Smooth muscle cell (in vitro differentiated cells): ENCODE measurements around the gene SIPA1L3. TPM values are rescaled to one million over a fixed set of nuclear protein-coding genes. Genes with fewer than 3 reads are reported as not detected.

ENCODE experiments used
- DNase-seq: peaks from one replicate; lab custom pipeline; 2025; ENCODE audit not compliant: unreplicated experiment; lab: John Stamatoyannopoulos, UW
- H2AFZ ChIP-seq: fragments of 200-600 bp; sonication (generic); 2 replicates; pipeline ENCODE4 v1.6.0; 2016; ENCODE audit warnings: antibody characterized with exemption, low read depth, mild to moderate bottlenecking
- H3F3A ChIP-seq: fragments of 200-600 bp; sonication (generic); 2 replicates; pipeline ENCODE4 v1.6.0; 2017; ENCODE audit warnings: antibody characterized with exemption, low read depth
- H3K27ac ChIP-seq: fragments of 200-600 bp; sonication (generic); 2 replicates; pipeline ENCODE4 v1.5.1; 2016; ENCODE audit warnings: low read depth, mild to moderate bottlenecking
- H3K27me3 ChIP-seq: fragments of 200-600 bp; sonication (generic); 2 replicates; pipeline ENCODE4 v1.6.1; 2016; ENCODE audit warnings: low read depth, mild to moderate bottlenecking
- H3K36me3 ChIP-seq: fragments of 200-600 bp; sonication (generic); 2 replicates; pipeline ENCODE4 v1.5.1; 2016; ENCODE audit warnings: low read depth
- H3K4me1 ChIP-seq: fragments of 200-600 bp; sonication (generic); 2 replicates; pipeline ENCODE4 v1.5.1; 2016; ENCODE audit warnings: low read depth
- H3K4me2 ChIP-seq: fragments of 200-600 bp; sonication (generic); 2 replicates; pipeline ENCODE4 v1.6.0; 2016; ENCODE audit warnings: mild to moderate bottlenecking
- H3K4me3 ChIP-seq: fragments of 200-600 bp; sonication (generic); 2 replicates; pipeline ENCODE4 v1.5.1; 2016; ENCODE audit warnings: mild to moderate bottlenecking
- H3K79me2 ChIP-seq: fragments of 200-600 bp; sonication (generic); 2 replicates; pipeline ENCODE4 v1.6.0; 2016; ENCODE audit warnings: low read depth, mild to moderate bottlenecking
- H3K9ac ChIP-seq: fragments of 200-600 bp; sonication (generic); 2 replicates; pipeline ENCODE4 v1.6.0; 2016; ENCODE audit warnings: low read depth
- H3K9me3 ChIP-seq: fragments of 200-600 bp; sonication (generic); replicated peaks from 2 replicates; pipeline ENCODE4 v1.5.1; 2016; ENCODE audit warnings: low read depth
- H4K20me1 ChIP-seq: fragments of 200-600 bp; sonication (generic); 2 replicates; pipeline ENCODE4 v1.6.0; 2016; ENCODE audit warnings: low read depth
- CTCF ChIP-seq: fragments of 200-600 bp; sonication (generic); IDR thresholded peaks from 2 replicates; pipeline ENCODE4 v1.5.1; 2017; ENCODE audit warnings: borderline replicate concordance, mild to moderate bottlenecking, antibody characterized with exemption; ENCODE audit not compliant: insufficient read depth, poor library complexity, severe bottlenecking
- WGBS: methylation state at CpG from one replicate; pipeline ENCODE4 v1.1.7; 2016; ENCODE audit warnings: low lambda C conversion rate; 5-methylcytosine and 5-hydroxymethylcytosine counted together
- polyA plus RNA-seq: library from polyadenylated mRNA; unstranded; fragments of >200 nt; fragmentation: Nextera tagmentation; extraction: Ambion mirVana; gene quantifications from 2 replicates; pipeline ENCODE4 v1.2.1, GENCODE V29; 2016
- total RNA-seq: library from RNA; depleted of rRNA; stranded (reverse); fragments of >200 nt; gene quantifications from 2 replicates; pipeline ENCODE4 v1.2.3, GENCODE V29; 2014

The SIPA1L3 gene
- total and polyA plus RNA-seq, 2 experiments from 2014 or later: 6.5 to 7.6 TPM

GRCh38 chr19:38234615-38235014, 327.6 kb downstream of the SIPA1L3 start:
- Histone ChIP-seq H3K9ac (no peak overlapping the region), H3K79me2 (no peaks in the 10 kb centered on the region), H4K20me1 (no peaks in the 10 kb centered on the region), H3K4me3 (no peak overlapping the region), H3K27ac (no peak overlapping the region), H3F3A (no peaks in the 10 kb centered on the region), H3K27me3 (peaks cover 25% of the 10 kb centered on the region), H2AFZ (no peak overlapping the region), H3K9me3 (no peaks in the 10 kb centered on the region), H3K36me3 (no peaks in the 10 kb centered on the region), H3K4me2 (no peak overlapping the region), H3K4me1 (no peaks in the 10 kb centered on the region)
- TF ChIP-seq CTCF: no peak
- DNase-seq: no peak
- WGBS: 90% methylated on average over 4 of the region's 4 CpGs

- Histone ChIP-seq H2AFZ (no peak overlapping the region), H3K79me2 (no peaks in the 10 kb centered on the region), H3K9ac (no peak overlapping the region), H3K27ac (no peak overlapping the region), H3K4me1 (no peaks in the 10 kb centered on the region), H4K20me1 (no peaks in the 10 kb centered on the region), H3K4me2 (no peak overlapping the region), H3F3A (no peaks in the 10 kb centered on the region), H3K36me3 (no peaks in the 10 kb centered on the region), H3K4me3 (no peak overlapping the region), H3K9me3 (no peaks in the 10 kb centered on the region), H3K27me3 (no peaks in the 10 kb centered on the region)
- WGBS: 90% methylated on average over 8 of the region's 8 CpGs
- no peak for TF ChIP-seq CTCF
- no peak for DNase-seq
Observed at GRCh38 chr19:38239816-38240215, 332.8 kb downstream of the SIPA1L3 start.

- peak overlapping the region; percentile 92 for H2AFZ ChIP-seq
- H3K9me3 ChIP-seq: no peaks in the 10 kb centered on the region
- peak overlapping the region; percentile 37 for H3K9ac ChIP-seq
- H3K79me2 ChIP-seq: no peaks in the 10 kb centered on the region
- peak overlapping the region; percentile 86 for H3K4me2 ChIP-seq
- 73% methylated on average over 13 of the region's 15 CpGs for WGBS
- no peaks in the 10 kb centered on the region for H3K4me1 ChIP-seq
- H3F3A ChIP-seq: no peaks in the 10 kb centered on the region
- H3K36me3 ChIP-seq: no peaks in the 10 kb centered on the region
- no peak for DNase-seq
- TF ChIP-seq CTCF: no peak
- no peaks in the 10 kb centered on the region for H3K27me3 ChIP-seq
- no peaks in the 10 kb centered on the region for H4K20me1 ChIP-seq
- H3K4me3 ChIP-seq: peak overlapping the region; percentile 51
- H3K27ac ChIP-seq: no peak overlapping the region
Observed at GRCh38 chr19:38243279-38243673, 336.3 kb downstream of the SIPA1L3 start.

- no peaks in the 10 kb centered on the region for H3K4me1 ChIP-seq
- no peaks in the 10 kb centered on the region for H3F3A ChIP-seq
- H3K9me3 ChIP-seq: no peaks in the 10 kb centered on the region
- no peaks in the 10 kb centered on the region for H3K27me3 ChIP-seq
- no peaks in the 10 kb centered on the region for H4K20me1 ChIP-seq
- no peak overlapping the region for H3K27ac ChIP-seq
- no peak overlapping the region for H2AFZ ChIP-seq
- no peaks in the 10 kb centered on the region for H3K36me3 ChIP-seq
- no peak for DNase-seq
- no peak overlapping the region for H3K4me2 ChIP-seq
- H3K9ac ChIP-seq: no peak overlapping the region
- H3K4me3 ChIP-seq: no peak overlapping the region
- WGBS: 75% methylated on average over 12 of the region's 14 CpGs
- TF ChIP-seq CTCF: no peak
- no peaks in the 10 kb centered on the region for H3K79me2 ChIP-seq
Observed at GRCh38 chr19:38245826-38246498, 339.0 kb downstream of the SIPA1L3 start.
